GM23338 (cell line): ENCODE data around the gene FILIP1L. TPM values are rescaled to one million over a fixed set of nuclear protein-coding genes. Genes with fewer than 3 reads are reported as not detected.

Source experiments
- ATAC-seq: fragments of 200-7000 bp; cut with Tn5 transposase; 3 replicates; pipeline ENCODE4 v1.9.1; 2020
- DNase-seq: peaks from one replicate; pipeline ENCODE4 v3.0.0-alpha.2; 2015; ENCODE audit warnings: low spot score
- H2AFZ ChIP-seq: fragments of 200-600 bp; sonication (generic); 2 replicates; pipeline ENCODE4 v1.8.0; 2016; ENCODE audit warnings: antibody characterized with exemption, mild to moderate bottlenecking, moderate library complexity
- H3F3A ChIP-seq: fragments of 200-600 bp; sonication (generic); replicated peaks from 2 replicates; pipeline ENCODE4 v1.8.0; 2017; ENCODE audit warnings: antibody characterized with exemption, mixed run types, low read depth
- H3K27ac ChIP-seq: fragments of 200-600 bp; sonication (generic); 2 replicates; pipeline ENCODE4 v1.6.1; 2016; ENCODE audit warnings: low read depth
- H3K27me3 ChIP-seq: fragments of 200-600 bp; sonication (generic); 2 replicates; pipeline ENCODE4 v1.8.0; 2016; ENCODE audit warnings: mild to moderate bottlenecking, mixed run types, moderate library complexity; ENCODE audit not compliant: insufficient read depth
- H3K36me3 ChIP-seq: fragments of 200-600 bp; sonication (generic); 2 replicates; pipeline ENCODE4 v1.8.0; 2016; ENCODE audit warnings: mild to moderate bottlenecking; ENCODE audit not compliant: insufficient read depth
- H3K4me1 ChIP-seq: fragments of 200-600 bp; sonication (generic); 2 replicates; pipeline ENCODE4 v1.8.0; 2016; ENCODE audit warnings: mild to moderate bottlenecking, moderate library complexity; ENCODE audit not compliant: insufficient read depth
- H3K4me2 ChIP-seq: fragments of 200-600 bp; sonication (generic); 2 replicates; pipeline ENCODE4 v1.7.1; 2017; ENCODE audit warnings: mixed run types
- H3K4me3 ChIP-seq: fragments of 200-600 bp; sonication (generic); 2 replicates; pipeline ENCODE4 v1.6.1; 2016; ENCODE audit warnings: mixed run types
- H3K79me2 ChIP-seq: fragments of 200-600 bp; sonication (generic); replicated peaks from 2 replicates; pipeline ENCODE4 v1.8.0; 2017; ENCODE audit warnings: mild to moderate bottlenecking; ENCODE audit not compliant: insufficient read depth
- H3K9me2 ChIP-seq: fragments of 200-600 bp; sonication (generic); 2 replicates; pipeline ENCODE4 v1.8.0; 2017; ENCODE audit not compliant: insufficient read depth
- H4K20me1 ChIP-seq: fragments of 200-600 bp; sonication (generic); replicated peaks from 2 replicates; pipeline ENCODE4 v1.8.0; 2017; ENCODE audit warnings: mild to moderate bottlenecking; ENCODE audit not compliant: insufficient read depth
- H3K27ac Mint-ChIP-seq: 2 replicates; pipeline ENCODE4 v1.8.0; 2020; ENCODE audit warnings: inconsistent platforms, mild to moderate bottlenecking, moderate library complexity, mixed read lengths
- H3K27me3 Mint-ChIP-seq: 3 replicates; pipeline ENCODE4 v1.8.0; 2022; ENCODE audit warnings: low read depth, mild to moderate bottlenecking, moderate library complexity, mixed read lengths, inconsistent platforms; ENCODE audit not compliant: insufficient read depth, poor library complexity
- H3K36me3 Mint-ChIP-seq: 3 replicates; pipeline ENCODE4 v1.8.0; 2021; ENCODE audit warnings: low read depth, mild to moderate bottlenecking, inconsistent platforms, moderate library complexity, mixed read lengths
- H3K4me1 Mint-ChIP-seq: 3 replicates; pipeline ENCODE4 v1.8.0; 2020; ENCODE audit warnings: mild to moderate bottlenecking, inconsistent platforms, mixed read lengths
- H3K4me3 Mint-ChIP-seq: 3 replicates; pipeline ENCODE4 v1.8.0; 2021; ENCODE audit warnings: moderate library complexity, mild to moderate bottlenecking, inconsistent platforms, mixed read lengths
- H3K9me3 Mint-ChIP-seq: 3 replicates; pipeline ENCODE4 v1.8.0; 2020; ENCODE audit warnings: moderate library complexity, mild to moderate bottlenecking, inconsistent platforms, mixed read lengths
- CREB1 ChIP-seq: fragments of 250-450 bp; sonication (Bioruptor Pico); IDR thresholded peaks from 2 replicates; pipeline ENCODE4 v1.5.0; 2020; ENCODE audit warnings: low read depth, mild to moderate bottlenecking, moderate library complexity
- CTCF ChIP-seq, 2 experiments: fragments of 200-600 bp in 1 of 2; sonication (generic) in 1 of 2; conservative IDR thresholded peaks; 2 replicates each; pipeline versions ENCODE4 v1.5.1 to v1.6.1; 2016 to 2017; ENCODE audit warnings: antibody characterized with exemption in 2 of 2, low read depth in 2 of 2, mild to moderate bottlenecking in 2 of 2, moderate library complexity in 1 of 2
- ETS1 ChIP-seq: IDR thresholded peaks from 2 replicates; pipeline ENCODE4 v1.6.1; 2016; ENCODE audit warnings: antibody characterized with exemption
- JUNB ChIP-seq: IDR thresholded peaks from one replicate; pipeline ENCODE4 v1.6.1; 2016; ENCODE audit warnings: antibody characterized with exemption; ENCODE audit not compliant: unreplicated experiment
- REST ChIP-seq: IDR thresholded peaks from one replicate; pipeline ENCODE4 v1.6.1; 2018; ENCODE audit warnings: antibody characterized with exemption; ENCODE audit not compliant: unreplicated experiment
- STAT1 ChIP-seq: IDR thresholded peaks from one replicate; pipeline ENCODE4 v1.6.1; 2016; ENCODE audit warnings: antibody characterized with exemption; ENCODE audit not compliant: unreplicated experiment
- ZNF114 ChIP-seq: fragments of 250-450 bp; sonication (Bioruptor Pico); IDR thresholded peaks from 2 replicates; pipeline ENCODE4 v1.5.0; 2020; ENCODE audit warnings: mild to moderate bottlenecking, moderate library complexity
- polyA plus RNA-seq: library from polyadenylated mRNA; unstranded; fragments of >200 nt; fragmentation: Nextera tagmentation; extraction: Ambion mirVana; gene quantifications from 2 replicates; pipeline ENCODE4 v1.2.1, GENCODE V29; 2016
- total RNA-seq: library from RNA; depleted of rRNA; stranded (reverse); fragments of >200 nt; shearing (Covaris generic); gene quantifications from 2 replicates; pipeline ENCODE4 v1.2.3, GENCODE V29; 2014
- TF ChIP-seq, protein P1 (sequence below): fragments of 250-450 bp; sonication (Bioruptor Pico); IDR thresholded peaks from 2 replicates; pipeline ENCODE4 v1.5.0; 2020; ENCODE audit warnings: mild to moderate bottlenecking, moderate library complexity

The FILIP1L gene
- total and polyA plus RNA-seq, 2 experiments from 2014 or later, result 1.6 TPM; not detected in 1

- peaks cover 15% of the 10 kb centered on the region for H3K4me1 ChIP-seq
- H3F3A ChIP-seq, result no peaks in the 10 kb centered on the region
- H3K27ac ChIP-seq, result no peak overlapping the region
- Mint-ChIP-seq H3K4me1 (peaks cover 18% of the 10 kb centered on the region), H3K9me3 (no peaks in the 10 kb centered on the region), H3K4me3 (no peak overlapping the region), H3K36me3 (peaks cover 2% of the 10 kb centered on the region; the same call in 1 of the 3 replicates), H3K27me3 (peaks cover 18% of the 10 kb centered on the region), H3K27ac (no peak overlapping the region)
- H3K36me3 ChIP-seq, result no peaks in the 10 kb centered on the region
- no peak overlapping the region for H3K4me3 ChIP-seq
- no peaks in the 10 kb centered on the region for H3K9me2 ChIP-seq
- TF ChIP-seq ETS1, result no peak
- ATAC-seq (no peak), DNase-seq (no peak)
- no peak overlapping the region for H3K4me2 ChIP-seq
- peaks cover 28% of the 10 kb centered on the region for H3K27me3 ChIP-seq
- H2AFZ ChIP-seq, result no peak overlapping the region
- peaks cover 11% of the 10 kb centered on the region for H4K20me1 ChIP-seq
- peaks cover 9% of the 10 kb centered on the region; the same call in 1 of the 2 replicates for H3K79me2 ChIP-seq
These were observed 231.7 kb downstream of the FILIP1L start for GRCh38 chr3:99882436-99883137.

GRCh38 chr3:99881121-99881524, 233.2 kb downstream of the FILIP1L start:
- Mint-ChIP-seq H3K9me3 (no peaks in the 10 kb centered on the region), H3K27me3 (peaks cover 30% of the 10 kb centered on the region), H3K27ac (no peak overlapping the region), H3K4me3 (no peak overlapping the region), H3K36me3 (peaks cover 1% of the 10 kb centered on the region; the same call in 1 of the 3 replicates), H3K4me1 (peaks cover 27% of the 10 kb centered on the region)
- Histone ChIP-seq H3F3A (no peaks in the 10 kb centered on the region), H4K20me1 (peaks cover 18% of the 10 kb centered on the region), H3K4me1 (peaks cover 25% of the 10 kb centered on the region), H3K4me2 (no peak overlapping the region), H3K36me3 (no peaks in the 10 kb centered on the region), H3K79me2 (peaks cover 9% of the 10 kb centered on the region; the same call in 1 of the 2 replicates), H2AFZ (no peak overlapping the region), H3K27me3 (peaks cover 41% of the 10 kb centered on the region), H3K27ac (no peak overlapping the region), H3K4me3 (no peak overlapping the region), H3K9me2 (no peaks in the 10 kb centered on the region)
- ATAC-seq (no peak), DNase-seq (no peak)
- TF ChIP-seq, protein P1, sequence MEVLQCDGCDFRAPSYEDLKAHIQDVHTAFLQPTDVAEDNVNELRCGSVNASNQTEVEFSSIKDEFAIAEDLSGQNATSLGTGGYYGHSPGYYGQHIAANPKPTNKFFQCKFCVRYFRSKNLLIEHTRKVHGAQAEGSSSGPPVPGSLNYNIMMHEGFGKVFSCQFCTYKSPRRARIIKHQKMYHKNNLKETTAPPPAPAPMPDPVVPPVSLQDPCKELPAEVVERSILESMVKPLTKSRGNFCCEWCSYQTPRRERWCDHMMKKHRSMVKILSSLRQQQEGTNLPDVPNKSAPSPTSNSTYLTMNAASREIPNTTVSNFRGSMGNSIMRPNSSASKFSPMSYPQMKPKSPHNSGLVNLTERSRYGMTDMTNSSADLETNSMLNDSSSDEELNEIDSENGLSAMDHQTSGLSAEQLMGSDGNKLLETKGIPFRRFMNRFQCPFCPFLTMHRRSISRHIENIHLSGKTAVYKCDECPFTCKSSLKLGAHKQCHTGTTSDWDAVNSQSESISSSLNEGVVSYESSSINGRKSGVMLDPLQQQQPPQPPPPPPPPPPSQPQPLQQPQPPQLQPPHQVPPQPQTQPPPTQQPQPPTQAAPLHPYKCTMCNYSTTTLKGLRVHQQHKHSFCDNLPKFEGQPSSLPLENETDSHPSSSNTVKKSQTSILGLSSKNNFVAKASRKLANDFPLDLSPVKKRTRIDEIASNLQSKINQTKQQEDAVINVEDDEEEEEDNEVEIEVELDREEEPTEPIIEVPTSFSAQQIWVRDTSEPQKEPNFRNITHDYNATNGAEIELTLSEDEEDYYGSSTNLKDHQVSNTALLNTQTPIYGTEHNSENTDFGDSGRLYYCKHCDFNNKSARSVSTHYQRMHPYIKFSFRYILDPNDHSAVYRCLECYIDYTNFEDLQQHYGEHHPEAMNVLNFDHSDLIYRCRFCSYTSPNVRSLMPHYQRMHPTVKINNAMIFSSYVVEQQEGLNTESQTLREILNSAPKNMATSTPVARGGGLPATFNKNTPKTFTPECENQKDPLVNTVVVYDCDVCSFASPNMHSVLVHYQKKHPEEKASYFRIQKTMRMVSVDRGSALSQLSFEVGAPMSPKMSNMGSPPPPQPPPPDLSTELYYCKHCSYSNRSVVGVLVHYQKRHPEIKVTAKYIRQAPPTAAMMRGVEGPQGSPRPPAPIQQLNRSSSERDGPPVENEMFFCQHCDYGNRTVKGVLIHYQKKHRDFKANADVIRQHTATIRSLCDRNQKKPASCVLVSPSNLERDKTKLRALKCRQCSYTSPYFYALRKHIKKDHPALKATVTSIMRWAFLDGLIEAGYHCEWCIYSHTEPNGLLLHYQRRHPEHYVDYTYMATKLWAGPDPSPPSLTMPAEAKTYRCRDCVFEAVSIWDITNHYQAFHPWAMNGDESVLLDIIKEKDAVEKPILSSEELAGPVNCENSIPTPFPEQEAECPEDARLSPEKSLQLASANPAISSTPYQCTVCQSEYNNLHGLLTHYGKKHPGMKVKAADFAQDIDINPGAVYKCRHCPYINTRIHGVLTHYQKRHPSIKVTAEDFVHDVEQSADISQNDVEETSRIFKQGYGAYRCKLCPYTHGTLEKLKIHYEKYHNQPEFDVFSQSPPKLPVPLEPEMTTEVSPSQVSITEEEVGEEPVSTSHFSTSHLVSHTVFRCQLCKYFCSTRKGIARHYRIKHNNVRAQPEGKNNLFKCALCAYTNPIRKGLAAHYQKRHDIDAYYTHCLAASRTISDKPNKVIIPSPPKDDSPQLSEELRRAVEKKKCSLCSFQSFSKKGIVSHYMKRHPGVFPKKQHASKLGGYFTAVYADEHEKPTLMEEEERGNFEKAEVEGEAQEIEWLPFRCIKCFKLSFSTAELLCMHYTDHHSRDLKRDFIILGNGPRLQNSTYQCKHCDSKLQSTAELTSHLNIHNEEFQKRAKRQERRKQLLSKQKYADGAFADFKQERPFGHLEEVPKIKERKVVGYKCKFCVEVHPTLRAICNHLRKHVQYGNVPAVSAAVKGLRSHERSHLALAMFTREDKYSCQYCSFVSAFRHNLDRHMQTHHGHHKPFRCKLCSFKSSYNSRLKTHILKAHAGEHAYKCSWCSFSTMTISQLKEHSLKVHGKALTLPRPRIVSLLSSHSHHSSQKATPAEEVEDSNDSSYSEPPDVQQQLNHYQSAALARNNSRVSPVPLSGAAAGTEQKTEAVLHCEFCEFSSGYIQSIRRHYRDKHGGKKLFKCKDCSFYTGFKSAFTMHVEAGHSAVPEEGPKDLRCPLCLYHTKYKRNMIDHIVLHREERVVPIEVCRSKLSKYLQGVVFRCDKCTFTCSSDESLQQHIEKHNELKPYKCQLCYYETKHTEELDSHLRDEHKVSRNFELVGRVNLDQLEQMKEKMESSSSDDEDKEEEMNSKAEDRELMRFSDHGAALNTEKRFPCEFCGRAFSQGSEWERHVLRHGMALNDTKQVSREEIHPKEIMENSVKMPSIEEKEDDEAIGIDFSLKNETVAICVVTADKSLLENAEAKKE (CRISPR knock-in tag), result no peak
- TF ChIP-seq CREB1, result no peak
- no peak for TF ChIP-seq REST
- no peak for TF ChIP-seq ZNF114 (CRISPR knock-in tag)
- TF ChIP-seq STAT1, result no peak
- no peak for TF ChIP-seq JUNB
- no peak for TF ChIP-seq CTCF (conservative IDR thresholded peaks at IDR 0.05; ENCODE audit: low read depth in 2 of 2)
